ENCODE data around the gene LBHD2. TPM values are rescaled to one million over a fixed set of nuclear protein-coding genes. Genes with fewer than 3 reads are reported as not detected.
A peak's percentile ranks its signal among the peaks of the same experiment; 100 is the strongest.

The LBHD2 gene
- polyA plus RNA-seq, 4 donors, result not detected

DNA sequence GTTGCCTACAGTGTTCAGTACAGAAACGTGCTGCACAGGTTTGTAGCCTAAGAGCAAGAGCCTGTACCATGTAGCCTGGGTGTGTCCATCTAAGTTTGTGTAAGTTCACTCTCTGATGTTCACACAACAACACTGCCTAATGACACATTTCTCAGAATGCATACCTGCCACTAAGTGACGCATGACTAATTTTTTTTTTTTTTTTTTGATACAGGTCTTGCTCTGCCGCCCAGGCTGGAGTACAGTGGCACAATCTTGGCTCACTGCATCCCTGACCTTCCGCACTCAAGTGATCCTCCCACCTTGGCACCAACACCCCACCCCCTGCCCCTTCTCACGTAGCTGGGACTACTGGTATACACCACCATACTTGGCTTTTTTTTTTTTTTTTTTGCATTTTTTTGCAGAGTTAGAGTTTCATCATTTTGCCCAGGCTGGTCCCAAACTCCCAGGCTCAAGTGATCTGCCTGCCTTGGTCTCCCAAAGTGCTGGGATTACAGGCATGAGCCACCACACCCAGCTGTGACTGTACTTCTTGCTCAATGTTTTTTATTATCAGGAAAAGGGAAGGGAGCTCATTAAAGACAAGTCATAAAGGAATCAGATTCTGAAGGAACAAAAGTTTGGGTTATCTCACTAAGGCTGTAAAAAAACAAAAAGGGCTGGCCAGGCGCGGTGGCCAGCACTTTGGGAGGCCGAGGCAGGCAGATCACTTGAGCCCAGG is 16.6 kb upstream of the LBHD2 start:
- DNase-seq (ENCODE audit: low read depth in 4 of 4, low spot score in 3 of 4), result no peak

- no peak for DNase-seq (ENCODE audit: low read depth in 4 of 4, low spot score in 3 of 4)
Measured at GRCh38 chr14:103068351-103069073, 15.5 kb upstream of the LBHD2 start.

DNA sequence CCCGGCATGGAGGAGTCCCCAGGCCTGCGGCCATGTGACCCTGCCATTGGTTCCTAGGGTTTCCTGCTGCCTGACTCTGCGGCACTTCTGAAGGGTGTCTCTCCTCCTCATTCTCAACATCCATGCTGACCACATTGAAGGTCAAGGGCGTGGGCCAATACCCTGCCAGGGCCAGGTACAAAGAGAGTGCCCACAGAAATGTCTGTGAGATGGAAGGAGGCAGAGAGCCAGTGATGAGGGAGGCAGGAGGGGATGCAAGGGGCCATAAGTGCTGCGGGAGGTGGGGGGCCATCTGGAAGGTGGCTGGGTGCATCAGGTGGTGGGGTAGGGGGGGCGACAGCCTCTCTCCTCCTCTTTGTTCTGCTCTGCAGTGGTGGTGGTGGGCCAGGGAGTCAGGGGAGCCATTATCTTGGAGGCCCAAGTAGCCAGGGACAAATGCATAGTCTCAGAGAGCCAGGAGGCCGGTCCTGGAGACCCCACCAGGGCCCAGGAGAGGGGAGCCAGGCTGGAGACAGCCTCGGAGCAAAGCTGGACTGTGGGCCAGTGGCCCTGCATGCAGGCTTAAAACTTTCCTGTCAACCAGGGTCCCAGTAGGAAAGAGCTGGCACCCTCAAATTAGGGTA is 13.6 kb upstream of the LBHD2 start:
- no peak for DNase-seq (ENCODE audit: low read depth in 4 of 4, low spot score in 3 of 4)

GRCh38 chr14:103070971-103071542 is 13.0 kb upstream of the LBHD2 start:
- DNase-seq (ENCODE audit: low read depth in 4 of 4, low spot score in 3 of 4), result no peak

GRCh38 chr14:103071544-103072251 is 12.3 kb upstream of the LBHD2 start:
- DNase-seq (ENCODE audit: low read depth in 4 of 4, low spot score in 3 of 4), result no peak

GRCh38 chr14:103072595-103073366 is 11.2 kb upstream of the LBHD2 start:
- DNase-seq (ENCODE audit: low read depth in 4 of 4, low spot score in 3 of 4), result no peak

DNA sequence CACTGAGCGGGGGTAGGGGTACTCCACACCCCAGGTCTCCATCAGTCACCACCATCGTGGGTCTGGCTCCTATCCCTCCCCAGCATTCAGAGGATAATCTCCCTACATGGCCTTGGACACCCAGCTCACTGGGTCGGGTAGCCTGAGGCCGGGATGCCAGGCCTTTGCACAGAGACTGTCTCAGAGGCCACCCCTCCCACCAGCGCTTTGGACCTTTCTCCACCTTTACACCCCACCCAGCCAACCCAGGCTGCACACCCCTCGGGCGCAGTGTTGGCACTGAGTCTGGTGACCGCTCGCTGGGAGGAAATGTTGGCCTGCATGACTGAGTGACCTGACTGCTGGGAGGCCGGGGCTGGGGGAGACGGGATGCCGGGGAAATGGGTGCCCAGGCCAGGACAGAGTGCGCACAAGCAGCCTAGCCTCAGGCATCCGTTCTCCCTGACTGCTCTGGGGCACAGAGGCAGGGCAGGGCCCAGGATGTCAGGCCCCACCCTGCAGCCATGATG is 10.6 kb upstream of the LBHD2 start:
- DNase-seq (ENCODE audit: low read depth in 4 of 4, low spot score in 3 of 4), result no peak

DNA sequence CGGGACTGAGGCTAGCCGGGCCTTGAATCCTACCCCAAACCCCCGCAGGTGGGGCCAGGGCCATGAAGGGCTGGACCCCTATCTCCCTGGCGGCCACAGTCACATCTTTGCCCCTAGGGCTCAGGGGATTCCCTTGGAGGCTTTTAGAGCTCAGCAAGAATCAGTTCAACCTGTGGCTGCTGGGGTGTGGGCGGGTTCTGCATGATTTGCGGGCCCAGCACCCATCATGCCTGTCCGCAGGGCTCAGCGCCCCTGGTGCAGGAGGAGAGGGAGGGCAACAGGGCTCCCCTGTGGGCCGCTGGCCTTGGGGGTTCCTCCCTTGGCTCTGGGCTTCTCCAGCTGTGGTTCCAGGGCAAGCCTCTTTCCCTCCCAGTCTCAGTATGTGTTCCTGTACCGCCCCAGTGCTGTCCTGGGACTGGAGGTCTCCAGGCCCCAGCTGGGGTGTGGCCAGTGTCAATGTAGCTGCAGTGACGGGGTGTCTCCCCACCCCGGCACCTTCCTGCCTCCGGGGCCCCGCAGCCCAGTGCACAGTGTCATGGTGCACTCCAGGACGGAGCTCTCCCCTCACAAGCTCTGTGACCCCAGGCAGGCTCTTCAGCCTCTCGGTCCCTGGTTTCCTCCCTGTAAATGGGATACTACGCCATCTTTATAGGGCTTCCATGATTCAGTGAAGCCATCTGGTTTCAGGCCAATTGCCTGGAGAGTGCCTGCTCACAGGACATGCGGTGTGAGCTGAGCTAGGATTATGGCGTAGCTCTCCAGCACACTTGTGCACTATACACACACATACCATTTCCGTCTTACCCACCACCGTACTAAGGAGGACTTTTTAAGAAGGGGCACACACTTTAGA is 9.9 kb upstream of the LBHD2 start:
- no peak for DNase-seq (ENCODE audit: low read depth in 4 of 4, low spot score in 3 of 4)

DNA sequence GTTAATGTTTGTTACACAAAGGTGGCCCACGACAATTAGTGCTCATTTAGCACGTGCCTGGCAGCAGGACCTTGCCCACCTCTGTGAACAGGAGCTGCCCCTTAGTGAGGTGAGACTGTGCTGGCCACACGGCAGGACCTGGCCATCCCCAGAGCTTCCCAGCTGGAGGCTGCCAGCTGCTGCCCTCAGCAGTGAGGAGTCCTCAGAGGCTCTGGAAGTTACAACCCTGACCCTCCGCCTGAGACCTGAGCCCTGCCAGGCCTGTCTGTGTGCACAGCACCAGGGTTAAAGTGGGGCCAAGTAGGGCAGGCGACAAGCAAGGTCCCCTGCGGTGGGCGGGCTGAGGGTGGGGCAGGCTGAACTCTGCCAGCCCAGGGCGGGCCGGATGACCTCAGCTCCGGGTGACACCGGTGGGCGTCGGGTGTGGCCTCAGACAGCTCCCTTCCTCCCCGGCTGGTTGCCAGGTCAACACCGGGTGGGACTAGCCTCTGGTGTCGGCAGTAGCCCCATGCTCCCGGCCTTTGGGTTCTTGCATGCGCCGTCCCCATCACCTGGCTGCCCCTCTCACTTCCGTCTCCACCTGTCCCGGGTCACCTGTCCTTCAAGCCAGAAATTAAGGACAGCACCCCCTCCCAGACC is 9.2 kb upstream of the LBHD2 start:
- DNase-seq (ENCODE audit: low read depth in 4 of 4, low spot score in 3 of 4), result no peak

- DNase-seq (ENCODE audit: low read depth in 4 of 4, low spot score in 3 of 4), result peak in 3 of 4 donors; percentile 70 to 74 (median 73)
Measured at GRCh38 chr14:103078420-103078749, 5.6 kb upstream of the LBHD2 start.

- DNase-seq (ENCODE audit: low read depth in 4 of 4, low spot score in 3 of 4), result no peak
Measured at GRCh38 chr14:103078860-103079587, 5.0 kb upstream of the LBHD2 start.

- no peak for DNase-seq (ENCODE audit: low read depth in 4 of 4, low spot score in 3 of 4)
Measured at GRCh38 chr14:103081951-103082350, 2.1 kb upstream of the LBHD2 start.

GRCh38 chr14:103085106-103086091 is 1.4 kb downstream of the LBHD2 start:
- no peak for DNase-seq (ENCODE audit: low read depth in 4 of 4, low spot score in 3 of 4)

DNA sequence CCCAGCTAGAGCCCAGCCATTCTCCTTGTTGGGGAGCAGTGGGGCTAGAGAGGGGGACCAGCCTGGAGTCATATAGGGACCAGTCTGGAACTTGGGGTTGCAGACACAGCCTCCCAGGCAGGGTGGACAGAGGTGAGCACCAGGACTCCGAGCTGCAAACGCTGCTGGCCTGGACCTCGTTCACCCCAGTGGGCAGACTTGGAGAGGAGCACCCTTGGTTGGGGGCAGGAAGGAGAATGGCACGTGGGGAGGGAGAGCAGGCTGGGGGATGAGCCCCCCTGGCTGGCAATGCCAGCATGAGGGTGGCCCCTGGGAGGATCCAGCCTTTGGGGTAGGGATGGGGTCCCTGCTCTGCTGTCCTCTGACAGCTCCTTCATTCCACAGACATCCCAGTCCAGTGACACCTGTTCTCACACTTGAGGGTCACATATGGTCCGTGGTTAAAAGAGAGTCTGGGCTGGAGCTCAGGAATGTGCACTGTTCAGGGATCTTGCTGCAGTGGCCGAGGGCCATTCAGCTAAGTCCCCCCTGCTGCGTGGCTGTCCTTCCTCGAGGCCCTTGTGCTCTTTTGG is 2.8 kb downstream of the LBHD2 start:
- DNase-seq (ENCODE audit: low read depth in 4 of 4, low spot score in 3 of 4), result no peak

- DNase-seq (ENCODE audit: low read depth in 4 of 4, low spot score in 3 of 4), result no peak
Measured at GRCh38 chr14:103087343-103087835, 3.4 kb downstream of the LBHD2 start.

- no peak for DNase-seq (ENCODE audit: low read depth in 4 of 4, low spot score in 3 of 4)
Measured at GRCh38 chr14:103088921-103089320, 4.9 kb downstream of the LBHD2 start.

Measured in right renal pelvis (tissue), 4 donors.